HepG2 (cell line): ENCODE data around the gene IL18R1. TPM values are rescaled to one million over a fixed set of nuclear protein-coding genes. Genes with fewer than 3 reads are reported as not detected.

Experiments used
- ATAC-seq: fragments of 200-7000 bp; cut with Tn5 transposase; 3 replicates; pipeline ENCODE4 v1.9.1; 2020; ENCODE audit warnings: mild to moderate bottlenecking, moderate library complexity
- BruUV-seq: library from RNA; stranded (reverse); fragments of 400-500 nt; replicated peaks from 2 replicates; lab custom pipeline; 2021; lab: Mats Ljungman, UMichigan
- CTCF ChIA-PET: fragments of 300-600 bp; formaldehyde crosslinking; extraction: SDS; loops from one replicate; lab custom pipeline; 2021; ENCODE audit warnings: low total read pairs, inconsistent platforms, low intra/inter-chr PET ratio; lab: Yijun Ruan, JAX
- POLR2A ChIA-PET: fragments of 350-600 bp; sonication (Branson Sonifier 250); formaldehyde crosslinking; loops from one replicate; lab custom pipeline; 2020; ENCODE audit warnings: antibody characterized with exemption, inconsistent platforms; lab: Yijun Ruan, JAX
- DNase-seq: peaks from one replicate; pipeline ENCODE4 v3.0.0-alpha.2; 2015; ENCODE audit warnings: low spot score
- FAIRE-seq: peaks from 3 replicates; lab custom pipeline; 2011; peaks lifted over from hg19 to GRCh38; lab: Jason Lieb, UNC
- H2AFZ ChIP-seq: one replicate; pipeline ENCODE4 v1.6.1; 2011; ENCODE audit warnings: low read length, inconsistent platforms
- H3K27ac ChIP-seq: fragments of 300-600 bp; 3 replicates; pipeline ENCODE4 v1.8.0; 2011; ENCODE audit warnings: mixed run types, mild to moderate bottlenecking, mixed read lengths, low read length, inconsistent platforms; ENCODE audit not compliant: insufficient read depth; ENCODE audit errors: extremely low read length
- H3K27me3 ChIP-seq, 2 experiments: fragments of 200-600 bp in 1 of 2; 2 replicates in 1 of 2; 3 replicates in 1 of 2; pipeline versions ENCODE4 v1.6.0 to v1.8.0; 2011; ENCODE audit warnings: low read length in 2 of 2, mild to moderate bottlenecking in 2 of 2, moderate library complexity in 2 of 2, inconsistent platforms in 1 of 2; ENCODE audit not compliant: insufficient read depth in 2 of 2, control insufficient read depth in 1 of 2
- H3K36me3 ChIP-seq, 2 experiments: fragments of 200-600 bp in 1 of 2; replicated peaks in 1 of 2; 2 replicates in 1 of 2; 3 replicates in 1 of 2; pipeline versions ENCODE4 v1.5.1 to v1.8.0; 2011; ENCODE audit warnings: low read length in 2 of 2, inconsistent platforms in 1 of 2; ENCODE audit not compliant: insufficient read depth in 2 of 2, control insufficient read depth in 1 of 2
- H3K4me1 ChIP-seq: 2 replicates; pipeline ENCODE4 v1.5.1; 2012; ENCODE audit warnings: low read length, inconsistent platforms; ENCODE audit not compliant: insufficient read depth
- H3K4me2 ChIP-seq: 2 replicates; pipeline ENCODE4 v1.6.0; 2011; ENCODE audit warnings: low read depth, low read length, inconsistent platforms
- H3K4me3 ChIP-seq, 3 experiments: fragments of 200-600 bp in 1 of 3; sonication (generic), shearing (Covaris generic) in 1 of 3; replicated peaks in 1 of 3; 2 replicates each; pipeline ENCODE4 v1.5.1; 2011 to 2016; ENCODE audit warnings: low read length in 3 of 3, inconsistent platforms in 2 of 3, low read depth in 2 of 3, mild to moderate bottlenecking in 2 of 3, control low read depth in 1 of 3, mixed read lengths in 1 of 3; ENCODE audit not compliant: insufficient read depth in 1 of 3
- H3K79me2 ChIP-seq: one replicate; pipeline ENCODE4 v1.6.1; 2011; ENCODE audit warnings: low read length, inconsistent platforms; ENCODE audit not compliant: insufficient read depth
- H3K9ac ChIP-seq: 2 replicates; pipeline ENCODE4 v1.6.0; 2011; ENCODE audit warnings: mild to moderate bottlenecking, low read depth, low read length, inconsistent platforms; ENCODE audit not compliant: insufficient read depth
- H3K9me3 ChIP-seq: 2 replicates; pipeline ENCODE4 v1.5.1; 2012; ENCODE audit warnings: mild to moderate bottlenecking, low read length
- H4K20me1 ChIP-seq: 2 replicates; pipeline ENCODE4 v1.6.0; 2011; ENCODE audit warnings: inconsistent platforms, mild to moderate bottlenecking, low read length, moderate library complexity; ENCODE audit not compliant: insufficient read depth
- DMAP1 ChIP-seq: IDR thresholded peaks from 2 replicates; pipeline ENCODE4 v1.6.1; 2016
- HDAC6 ChIP-seq: fragments of 200-600 bp; sonication (generic); IDR thresholded peaks from 2 replicates; pipeline ENCODE4 v1.7.0; 2017; ENCODE audit warnings: mild to moderate bottlenecking, antibody characterized with exemption, low read length, low read depth
- HNRNPH1 ChIP-seq: fragments of 200-400 bp; formaldehyde crosslinking; optimal IDR thresholded peaks from 2 replicates; pipeline ENCODE3; 2017; ENCODE audit warnings: mild to moderate bottlenecking, low read depth, low read length
- HOXA3 ChIP-seq: sonication (generic); formaldehyde crosslinking; IDR thresholded peaks from 2 replicates; pipeline ENCODE4 v1.5.0; 2020; ENCODE audit warnings: missing genetic modification reagents
- KLF11 ChIP-seq: IDR thresholded peaks from 2 replicates; pipeline ENCODE4 v1.6.1; 2016; ENCODE audit warnings: missing compliant biosample characterization
- KLF6 ChIP-seq: IDR thresholded peaks from 2 replicates; pipeline ENCODE4 v1.8.0; 2016; ENCODE audit warnings: missing biosample characterization, missing genetic modification reagents
- PRDM4 ChIP-seq: sonication (generic); formaldehyde crosslinking; IDR thresholded peaks from 2 replicates; pipeline ENCODE4 v1.9.0; 2021; ENCODE audit warnings: missing genetic modification reagents, borderline replicate concordance
- SOX13 ChIP-seq, 3 experiments: fragments of 450-650 bp in 1 of 3; sonication (generic) in 1 of 3; formaldehyde crosslinking in 1 of 3; IDR thresholded peaks in 2 of 3; conservative IDR thresholded peaks in 1 of 3; 2 replicates each; pipeline versions ENCODE4 v1.5.0 to v1.6.1; 2016 to 2020; ENCODE audit warnings: antibody characterized with exemption in 1 of 3, mild to moderate bottlenecking in 1 of 3, missing compliant biosample characterization in 1 of 3, missing genetic modification reagents in 1 of 3, moderate library complexity in 1 of 3
- ZNF619 ChIP-seq: sonication (generic); formaldehyde crosslinking; IDR thresholded peaks from 2 replicates; pipeline ENCODE4 v1.4.0; 2020; ENCODE audit warnings: mild to moderate bottlenecking, missing genetic modification reagents
- ZNF800 ChIP-seq: sonication (generic); formaldehyde crosslinking; IDR thresholded peaks from 2 replicates; pipeline ENCODE4 v1.4.0; 2020; ENCODE audit warnings: missing genetic modification reagents
- ZSCAN22 ChIP-seq: sonication (generic); formaldehyde crosslinking; IDR thresholded peaks from 2 replicates; pipeline ENCODE4 v1.4.0; 2020; ENCODE audit warnings: mild to moderate bottlenecking, missing genetic modification reagents
- ZSCAN5A ChIP-seq: sonication (generic); formaldehyde crosslinking; IDR thresholded peaks from 2 replicates; pipeline ENCODE4 v1.8.0; 2022; ENCODE audit warnings: mild to moderate bottlenecking, missing genetic modification reagents, borderline replicate concordance
- WGBS: methylation state at CpG from one replicate; pipeline ENCODE4 v1.1.6; 2017; ENCODE audit warnings: low lambda C conversion rate; 5-methylcytosine and 5-hydroxymethylcytosine counted together
- in situ Hi-C: cut with HindIII; loops from 2 replicates; pipeline ENCODE4 v1.10.0; 2017; ENCODE audit warnings: low pct_unique_long_range_greater_than_20kb; ENCODE audit not compliant: extremely low pct_ligation_motif_present
- intact Hi-C: fragments of 100-400 bp; cut with micrococcal nuclease; formaldehyde crosslinking; loops from one replicate; pipeline ENCODE4 v1.10.0; 2022; ENCODE audit not compliant: unreplicated experiment
- polyA plus RNA-seq, 8 experiments: library from polyadenylated mRNA; depleted of rRNA in 3 of 8; stranded (reverse) in 7 of 8; unstranded in 1 of 8; fragments of >200 nt; fragmentation: Illumina TruSeq in 4 of 8; extraction: Trizol in 4 of 8; gene quantifications; 2 replicates each; pipeline versions ENCODE4 v1.2.1 to v1.2.3, GENCODE V29; 2011 to 2016; ENCODE audit warnings: low read depth in 4 of 8, missing spikeins in 1 of 8, mixed read lengths in 1 of 8; ENCODE audit not compliant: insufficient read depth in 1 of 8
- total RNA-seq, 5 experiments: library from RNA; depleted of rRNA; stranded (reverse); fragments of >200 nt; fragmentation: Illumina TruSeq; extraction: Trizol; gene quantifications; 2 replicates each; pipeline ENCODE4 v1.2.3, GENCODE V29; 2016; ENCODE audit warnings: low read depth in 1 of 5

Gene IL18R1
- total and polyA plus RNA-seq, 2 of the 13 experiments (the other 11 are each of a cell fraction or from before 2014, with no cell fraction given), result 0.01 to 0.04 TPM

- 24% methylated on average over 2 of the region's 2 CpGs for WGBS
- no peak overlapping the region for H3K27ac ChIP-seq
- H3K9me3 ChIP-seq, result no peaks in the 10 kb centered on the region
- H3K4me1 ChIP-seq, result peaks cover 10% of the 10 kb centered on the region
- ChIA-PET POLR2A (no interaction called here), CTCF (no interaction called here)
- ATAC-seq (no peak), FAIRE-seq (no peak), DNase-seq (no peak)
- in situ Hi-C loops, result loop anchor here (5.0 to 10.0 kb wide), 2 partner anchors 106 to 363 kb away; partner anchors contain the start of gene IL1R2
- no TSS peak for BruUV-seq
- H3K4me2 ChIP-seq, result no peak overlapping the region
- peaks cover 2 to 18% of the 10 kb centered on the region in 2 experiments; a peak in 4 of 5 replicates for H3K27me3 ChIP-seq
- H4K20me1 ChIP-seq, result no peaks in the 10 kb centered on the region
- H2AFZ ChIP-seq, result no peak overlapping the region
- intact Hi-C loops, result loop anchor here (5.0 to 10.0 kb wide), 3 partner anchors 331 to 473 kb away; no protein-coding TSS in a partner anchor
- no peaks in the 10 kb centered on the region for H3K36me3 ChIP-seq
- TF ChIP-seq HNRNPH1, result no peak
- TF ChIP-seq ZNF800 (CRISPR knock-in tag), result no peak
- TF ChIP-seq ZSCAN22, result no peak
- TF ChIP-seq ZSCAN5A, result no peak
- no peak for TF ChIP-seq KLF11 (CRISPR knock-in tag)
- TF ChIP-seq KLF6 (CRISPR knock-in tag), result no peak
- TF ChIP-seq SOX13 (IDR thresholded peaks at IDR 0.05), result no peak
- no peak for TF ChIP-seq SOX13 (CRISPR knock-in tag; conservative IDR thresholded peaks at IDR 0.05 in 1 of 2, IDR thresholded peaks at IDR 0.05 in 1 of 2)
- TF ChIP-seq PRDM4 (CRISPR knock-in tag), result no peak
- TF ChIP-seq HDAC6, result no peak
- no peak for TF ChIP-seq HOXA3 (CRISPR knock-in tag)
- TF ChIP-seq ZNF619 (CRISPR knock-in tag), result no peak
- no peak for TF ChIP-seq DMAP1 (CRISPR knock-in tag)
- H3K9ac ChIP-seq, result no peak overlapping the region
- H3K79me2 ChIP-seq, result no peaks in the 10 kb centered on the region
- no peak overlapping the region for H3K4me3 ChIP-seq
Measured at GRCh38 chr2:102357937-102358336, 2.3 kb downstream of the IL18R1 start.
